ENCODE measurements around the gene PDGFB. TPM values are rescaled to one million over a fixed set of nuclear protein-coding genes. Genes with fewer than 3 reads are reported as not detected.

Gene PDGFB
- total and polyA plus RNA-seq, 5 donors from 2014 or later: 0.63 to 6.3 (median 4.3) TPM

DNA sequence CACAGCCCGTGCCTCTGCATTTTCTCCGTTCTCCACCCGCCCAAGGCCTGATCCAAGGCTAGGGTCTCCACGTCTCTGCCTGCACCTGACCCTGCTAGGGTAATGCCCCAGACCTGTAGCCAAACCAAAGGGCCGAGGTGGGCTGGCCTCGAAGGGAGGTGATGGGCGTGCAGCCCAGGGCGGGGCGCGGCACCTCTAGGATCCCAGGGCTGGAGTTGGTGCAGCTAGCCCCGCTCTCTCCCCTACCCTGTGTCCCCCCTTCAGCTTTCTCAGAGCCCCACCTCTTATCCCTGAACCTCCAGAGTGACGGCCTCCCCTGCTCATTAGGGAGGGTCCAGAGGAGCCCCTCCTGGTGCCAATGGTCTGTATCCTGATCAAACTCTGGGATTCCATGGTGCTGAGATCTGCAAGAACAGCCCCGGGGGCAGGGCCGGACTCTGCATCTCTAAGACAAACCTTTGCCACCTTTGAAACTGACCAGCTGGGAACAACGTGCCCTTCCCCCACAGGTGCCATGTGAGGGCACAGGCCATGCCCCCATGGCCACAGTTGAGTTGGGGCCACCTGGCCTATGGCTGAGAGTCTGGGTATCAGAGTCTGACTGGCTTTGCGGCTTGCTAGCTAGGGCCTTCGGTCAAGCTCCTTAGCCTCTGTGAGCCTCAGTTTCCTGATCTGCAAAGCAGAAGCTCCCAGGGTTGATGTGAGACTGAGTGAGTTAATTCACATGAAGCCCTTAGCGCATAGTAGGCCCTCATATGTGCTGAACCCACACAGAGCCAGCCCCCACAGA, 69.2 kb downstream of the PDGFB start:
- Mint-ChIP-seq H3K27me3 (no peaks in the 10 kb centered on the region), H3K4me3 (peak overlapping the region in 1 of 4 donors; percentile 43), H3K36me3 (no peaks in the 10 kb centered on the region), H3K27ac (peak overlapping the region; percentile 94 to 97 (median 96)), H3K9me3 (no peaks in the 10 kb centered on the region), H3K4me1 (peaks cover 11 to 79% (median 41%) of the 10 kb centered on the region in 4 donors)
- H3K36me3 ChIP-seq (ENCODE audit: control insufficient read depth, insufficient read depth, low read length): no peaks in the 10 kb centered on the region
- H3K4me1 ChIP-seq (ENCODE audit: control insufficient read depth, insufficient read depth, low read length, poor library complexity, severe bottlenecking): peaks cover 69% of the 10 kb centered on the region
- ATAC-seq (ENCODE audit: low read depth in 2 of 2) (no peak), DNase-seq (no peak)
- no peaks in the 10 kb centered on the region for H3K27me3 ChIP-seq (ENCODE audit: control insufficient read depth, insufficient read depth, low read length)
- H3K27ac ChIP-seq (ENCODE audit: insufficient read depth, low read length, poor library complexity, severe bottlenecking): peak overlapping the region; percentile 5
- H3K9me3 ChIP-seq (ENCODE audit: control insufficient read depth in 2 of 2, low read length in 2 of 2): no peaks in the 10 kb centered on the region
- no peak overlapping the region for H3K4me3 ChIP-seq (ENCODE audit: low read depth, low read length)

DNA sequence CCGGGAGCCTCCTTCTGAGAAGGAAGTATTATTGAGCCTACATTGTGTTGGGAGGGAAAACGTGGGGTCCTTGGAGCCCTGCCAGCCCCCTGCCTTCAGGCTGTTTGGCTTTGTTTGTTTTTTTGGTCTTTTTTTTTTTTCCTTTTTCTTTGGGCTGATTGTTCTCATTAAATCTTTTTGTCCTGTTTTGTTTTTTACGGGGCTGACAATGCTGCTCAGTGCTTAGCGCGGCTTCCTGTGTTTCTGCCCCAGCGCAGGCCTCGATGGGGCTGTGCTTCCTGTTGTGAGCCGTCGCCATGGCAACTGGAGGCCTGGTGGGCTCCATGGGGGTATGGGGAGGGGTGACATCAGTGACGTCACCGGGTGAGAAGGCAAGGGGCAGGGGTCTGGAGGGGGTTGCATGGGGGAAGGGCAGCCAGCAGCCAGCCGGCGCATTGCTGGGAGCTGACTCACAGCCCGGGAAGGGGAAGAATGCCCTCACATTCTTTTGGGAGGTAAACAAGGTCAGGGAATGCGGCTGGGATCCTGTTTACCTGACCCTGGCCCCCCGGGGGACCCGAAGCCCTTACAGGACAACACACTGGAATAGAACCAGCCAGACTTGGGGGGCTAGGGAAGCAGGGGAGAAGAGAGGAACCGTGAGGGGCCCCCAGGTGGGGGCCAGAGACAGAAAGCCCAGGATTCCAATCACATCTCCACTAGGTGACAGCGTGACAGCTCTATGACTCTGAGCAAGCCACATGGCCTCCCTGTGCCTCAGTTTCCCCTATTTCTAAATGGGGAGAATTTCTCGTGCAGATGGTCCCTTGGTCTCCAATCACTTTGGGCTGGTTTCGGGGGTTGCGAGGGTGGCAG, 70.1 kb downstream of the PDGFB start:
- no peaks in the 10 kb centered on the region for H3K27me3 ChIP-seq (ENCODE audit: control insufficient read depth, insufficient read depth, low read length)
- peak overlapping the region; percentile 57 for H3K4me3 ChIP-seq (ENCODE audit: low read depth, low read length)
- DNase-seq: peak; percentile 49 to 82 (median 74)
- Mint-ChIP-seq H3K4me1 (peaks cover 11 to 80% (median 42%) of the 10 kb centered on the region in 4 donors), H3K27me3 (no peaks in the 10 kb centered on the region), H3K27ac (peak overlapping the region; percentile 96 to 98 (median 97)), H3K9me3 (no peaks in the 10 kb centered on the region), H3K4me3 (peak overlapping the region; percentile 59 to 83 (median 72)), H3K36me3 (no peaks in the 10 kb centered on the region)
- ATAC-seq (ENCODE audit: low read depth in 2 of 2): peak; percentile 58 to 62
- H3K36me3 ChIP-seq (ENCODE audit: control insufficient read depth, insufficient read depth, low read length): no peaks in the 10 kb centered on the region
- no peaks in the 10 kb centered on the region for H3K9me3 ChIP-seq (ENCODE audit: control insufficient read depth in 2 of 2, low read length in 2 of 2)
- peaks cover 70% of the 10 kb centered on the region for H3K4me1 ChIP-seq (ENCODE audit: control insufficient read depth, insufficient read depth, low read length, poor library complexity, severe bottlenecking)
- peak overlapping the region; percentile 86 for H3K27ac ChIP-seq (ENCODE audit: insufficient read depth, low read length, poor library complexity, severe bottlenecking)

DNA sequence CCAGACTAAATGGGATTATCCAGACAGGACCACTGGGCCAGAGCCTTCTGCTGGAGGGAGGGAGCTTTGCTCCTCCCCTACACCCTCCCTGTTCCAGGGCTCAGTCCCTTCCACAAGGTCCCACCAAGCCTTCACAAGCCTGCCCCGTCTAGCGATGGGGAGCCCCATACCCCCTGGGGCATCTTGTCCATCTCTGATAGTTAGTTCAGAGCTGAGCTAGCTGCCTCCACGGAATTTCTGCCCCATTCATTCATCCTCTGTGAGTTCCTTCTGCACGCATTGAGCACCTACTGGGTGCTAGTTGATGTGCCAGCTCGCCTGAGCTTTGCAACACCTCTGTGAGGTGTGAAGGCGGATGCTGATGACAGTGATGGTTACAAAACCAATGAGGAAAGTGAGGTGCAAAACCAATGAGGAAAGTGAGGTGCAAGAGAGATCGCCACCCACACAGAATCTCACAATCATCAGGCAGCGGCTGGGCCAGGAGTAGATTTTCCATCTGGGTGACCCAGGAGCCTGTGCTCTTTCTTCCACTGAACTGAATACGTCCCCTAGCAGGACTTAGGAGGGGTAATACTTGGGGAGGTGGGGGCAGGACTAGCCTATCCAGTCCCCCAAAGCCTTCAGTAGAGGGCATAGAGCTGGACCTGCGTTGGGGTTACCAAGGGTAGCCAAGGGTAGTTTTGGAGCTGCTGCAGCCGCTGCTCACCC, 70.8 kb downstream of the PDGFB start:
- Histone ChIP-seq H3K27ac (ENCODE audit: insufficient read depth, low read length, poor library complexity, severe bottlenecking) (peak overlapping the region; percentile 86), H3K4me3 (ENCODE audit: low read depth, low read length) (peak overlapping the region; percentile 57), H3K4me1 (ENCODE audit: control insufficient read depth, insufficient read depth, low read length, poor library complexity, severe bottlenecking) (peaks cover 70% of the 10 kb centered on the region), H3K9me3 (ENCODE audit: control insufficient read depth in 2 of 2, low read length in 2 of 2) (no peaks in the 10 kb centered on the region), H3K27me3 (ENCODE audit: control insufficient read depth, insufficient read depth, low read length) (no peaks in the 10 kb centered on the region), H3K36me3 (ENCODE audit: control insufficient read depth, insufficient read depth, low read length) (no peaks in the 10 kb centered on the region)
- DNase-seq: peak in 2 of 3 donors; percentile 29 to 53
- peak overlapping the region; percentile 59 to 83 (median 72) for H3K4me3 Mint-ChIP-seq
- no peaks in the 10 kb centered on the region for H3K9me3 Mint-ChIP-seq
- peak overlapping the region; percentile 96 to 98 (median 97) for H3K27ac Mint-ChIP-seq
- ATAC-seq (ENCODE audit: low read depth in 2 of 2): peak in 1 of 2 donors; percentile 2
- H3K4me1 Mint-ChIP-seq: peaks cover 11 to 72% (median 40%) of the 10 kb centered on the region in 4 donors
- H3K36me3 Mint-ChIP-seq: no peaks in the 10 kb centered on the region
- H3K27me3 Mint-ChIP-seq: no peaks in the 10 kb centered on the region

Other genes starting within 250 kb of the PDGFB start
- 59.0 TPM for gene APOBEC3C, start 230.7 kb downstream of the PDGFB start, total RNA-seq
- gene APOBEC3C, start 230.7 kb downstream of the PDGFB start, polyA plus RNA-seq: 100 to 1,000 TPM in 2 of 4 donors, 10 to 100 TPM in 2; 87.5 to 146 (median 110) TPM
- 24.4 TPM for gene APOBEC3D, start 223.9 kb downstream of the PDGFB start, total RNA-seq
- gene APOBEC3D, start 223.9 kb downstream of the PDGFB start, polyA plus RNA-seq: 10 to 100 TPM; 14.4 to 24.7 (median 16.1) TPM
- 17.6 TPM for gene APOBEC3F, start 204.1 kb downstream of the PDGFB start, total RNA-seq
- 10 to 100 TPM in 2 of 4 donors, 1 to 10 TPM in 2; 7.8 to 18.4 (median 10.4) TPM for gene APOBEC3F, start 204.1 kb downstream of the PDGFB start, polyA plus RNA-seq
- 49.0 TPM for gene APOBEC3G, start 167.7 kb downstream of the PDGFB start, total RNA-seq
- gene APOBEC3G, start 167.7 kb downstream of the PDGFB start, polyA plus RNA-seq: 100 to 1,000 TPM in 1 of 4 donors, 10 to 100 TPM in 3; 51.0 to 105 (median 75.6) TPM
- 4.9 TPM for gene APOBEC3H, start 147.7 kb downstream of the PDGFB start, total RNA-seq
- gene APOBEC3H, start 147.7 kb downstream of the PDGFB start, polyA plus RNA-seq: 1 to 10 TPM; 1.7 to 7.8 (median 2.2) TPM
- 102 TPM for gene CBX7, start 92.3 kb downstream of the PDGFB start, total RNA-seq
- 10 to 100 TPM; 27.7 to 44.6 (median 35.4) TPM for gene CBX7, start 92.3 kb downstream of the PDGFB start, polyA plus RNA-seq
- 2,127 TPM for gene RPL3, start 74.6 kb upstream of the PDGFB start, total RNA-seq
- 1,000 to 10,000 TPM; 1,978 to 4,217 (median 3,375) TPM for gene RPL3, start 74.6 kb upstream of the PDGFB start, polyA plus RNA-seq
- 1.1 TPM for gene SYNGR1, start 105.0 kb upstream of the PDGFB start, total RNA-seq
- under 1 TPM; 0.22 to 0.95 (median 0.42) TPM for gene SYNGR1, start 105.0 kb upstream of the PDGFB start, polyA plus RNA-seq
- gene TAB1, start 154.8 kb upstream of the PDGFB start, total RNA-seq: 20.2 TPM
- 1 to 10 TPM; 2.5 to 6.2 (median 2.8) TPM for gene TAB1, start 154.8 kb upstream of the PDGFB start, polyA plus RNA-seq
- gene MGAT3, start 212.0 kb upstream of the PDGFB start, total RNA-seq: 0.12 TPM
- not detected for gene MGAT3, start 212.0 kb upstream of the PDGFB start, polyA plus RNA-seq

Measured in CD4-positive, CD25-positive, alpha-beta regulatory T cell (primary cell).